Activated T-helper 2 cell treated with anti-CD3 and anti-CD28 coated beads, Interferon-gamma antibody, Interleukin-2, Interleukin-4, amounts not matched to agents 10 μg/mL and 5 μg/mL and 100 μg/mL, durations not matched to agents 14 hours and 24 hours and 36 hours (primary cell): ENCODE results near the gene POMP. TPM values are rescaled to one million over a fixed set of nuclear protein-coding genes. Genes with fewer than 3 reads are reported as not detected.
A peak's percentile ranks its signal among the peaks of the same experiment; 100 is the strongest.

Experiments
- DNase-seq: peaks from one replicate; pipeline ENCODE4 v3.0.0; 2021; ENCODE audit warnings: low spot score
- H3K27ac Mint-ChIP-seq: one replicate; pipeline ENCODE4 v1.8.0; 2021; ENCODE audit warnings: mixed read lengths
- H3K27me3 Mint-ChIP-seq: one replicate; pipeline ENCODE4 v1.8.0; 2021; ENCODE audit warnings: low read depth, mixed read lengths
- H3K36me3 Mint-ChIP-seq: one replicate; pipeline ENCODE4 v1.8.0; 2021; ENCODE audit warnings: low read depth, mixed read lengths
- H3K4me1 Mint-ChIP-seq: one replicate; pipeline ENCODE4 v1.8.0; 2021; ENCODE audit warnings: low read depth, mixed read lengths
- H3K4me3 Mint-ChIP-seq: one replicate; pipeline ENCODE4 v1.8.0; 2021; ENCODE audit warnings: low read depth, mild to moderate bottlenecking, moderate library complexity, mixed read lengths
- H3K9me3 Mint-ChIP-seq: one replicate; pipeline ENCODE4 v1.8.0; 2021; ENCODE audit warnings: mixed read lengths
- intact Hi-C: fragments of 100-400 bp; cut with micrococcal nuclease; formaldehyde crosslinking; loops from one replicate; pipeline ENCODE4 v1.15.1; 2023
- total RNA-seq: library from RNA; stranded (reverse); gene quantifications from 2 replicates; pipeline ENCODE4 v1.2.3, GENCODE V29; 2022

POMP gene
- total RNA-seq, 1 donor from 2014 or later: 149 TPM

DNA sequence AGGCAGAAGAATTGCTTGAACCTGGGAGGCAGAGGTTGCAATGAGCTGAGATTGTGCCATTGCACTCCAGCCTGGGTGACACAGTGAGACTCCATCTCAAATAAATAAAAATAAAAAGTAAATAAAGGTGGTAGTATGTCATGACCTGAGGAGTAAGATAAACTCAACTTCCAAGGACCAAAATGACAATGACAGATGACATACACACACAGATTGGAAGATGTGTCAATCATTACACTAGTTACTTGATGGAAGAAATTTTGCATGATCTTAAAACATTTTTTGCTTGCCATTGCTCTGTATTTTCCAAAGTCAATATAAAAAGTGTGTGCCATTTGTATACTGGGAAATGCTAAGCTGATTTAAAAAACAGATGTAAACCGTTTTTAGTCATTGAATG is 55.7 kb downstream of the POMP start:
- Mint-ChIP-seq H3K4me3 (no peak overlapping the region), H3K27me3 (no peaks in the 10 kb centered on the region), H3K9me3 (no peaks in the 10 kb centered on the region), H3K27ac (no peak overlapping the region), H3K36me3 (peaks cover 22% of the 10 kb centered on the region), H3K4me1 (peaks cover 26% of the 10 kb centered on the region)
- intact Hi-C loops: loop anchor here (5.0 kb wide), 1 partner anchor 577 kb away; the partner anchor contains the start of gene PAN3
- no peak for DNase-seq

DNA sequence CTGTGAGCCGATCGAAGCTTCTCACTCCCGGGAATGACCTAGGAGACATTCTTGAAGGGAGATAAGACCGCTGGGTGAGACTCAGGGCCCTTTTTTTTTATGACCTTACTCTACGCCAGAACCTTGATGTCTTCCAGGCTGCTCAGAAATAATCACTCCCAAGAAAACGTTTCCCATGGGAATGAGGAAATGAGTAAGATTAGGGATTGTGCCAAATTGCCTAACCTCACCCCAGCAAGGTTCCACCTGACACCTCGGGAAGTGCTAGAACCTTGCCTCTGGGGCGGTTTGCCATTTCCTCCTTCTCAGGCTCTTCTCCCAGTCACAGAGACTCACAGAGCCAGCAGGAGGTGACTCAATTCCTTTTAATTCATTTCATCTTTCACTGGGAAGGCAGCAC is 57.6 kb downstream of the POMP start:
- H3K4me3 Mint-ChIP-seq: no peak overlapping the region
- no peak for DNase-seq
- no peak overlapping the region for H3K27ac Mint-ChIP-seq
- intact Hi-C loops: loop anchor here (5.0 kb wide), 1 partner anchor 579 kb away; the partner anchor contains the start of gene PAN3
- H3K27me3 Mint-ChIP-seq: no peaks in the 10 kb centered on the region
- H3K9me3 Mint-ChIP-seq: no peaks in the 10 kb centered on the region
- peaks cover 17% of the 10 kb centered on the region for H3K36me3 Mint-ChIP-seq
- peaks cover 26% of the 10 kb centered on the region for H3K4me1 Mint-ChIP-seq

DNA sequence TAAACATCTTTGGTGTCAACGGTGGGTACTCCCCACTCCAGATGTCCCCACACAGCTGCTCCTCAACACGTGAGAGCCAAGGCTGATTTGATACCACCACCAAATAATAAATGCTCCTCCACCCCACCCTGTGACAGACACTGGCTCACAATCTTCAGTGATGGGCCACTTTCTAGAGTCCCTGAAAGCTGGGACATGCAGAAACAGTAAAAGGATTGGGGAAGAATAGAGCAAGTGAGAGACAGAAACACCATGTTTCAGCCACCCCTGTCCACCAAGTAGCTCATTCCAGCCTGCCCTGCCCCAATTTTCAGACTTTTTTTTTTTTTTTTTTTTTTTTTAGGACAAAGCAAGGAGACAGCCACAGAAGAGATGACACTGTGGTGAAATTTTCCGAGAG is 58.2 kb downstream of the POMP start:
- DNase-seq: no peak
- Mint-ChIP-seq H3K36me3 (peaks cover 17% of the 10 kb centered on the region), H3K27me3 (peaks cover 3% of the 10 kb centered on the region), H3K9me3 (no peaks in the 10 kb centered on the region), H3K4me1 (peaks cover 26% of the 10 kb centered on the region), H3K4me3 (peak overlapping the region; percentile 92), H3K27ac (no peak overlapping the region)
- intact Hi-C loops: loop anchor here (5.0 kb wide), 1 partner anchor 580 kb away; the partner anchor contains the start of gene PAN3

DNA sequence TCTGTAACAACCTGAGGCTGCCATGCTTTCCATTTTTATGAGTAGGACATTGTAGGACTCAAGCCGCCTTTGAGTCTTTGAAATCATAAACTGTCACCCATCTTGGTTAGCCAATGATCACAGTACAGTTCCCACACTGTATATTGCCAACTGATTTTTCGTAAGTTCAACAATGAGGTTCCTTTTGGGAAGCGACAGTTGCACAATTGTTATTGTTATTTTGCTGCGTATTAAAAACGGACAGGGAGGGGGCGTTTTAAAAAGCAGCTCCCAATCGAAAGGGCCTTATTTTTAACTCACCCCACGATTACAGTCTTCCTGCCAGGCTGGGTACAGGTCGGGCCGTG is 59.2 kb downstream of the POMP start:
- intact Hi-C loops: loop anchor here (2.0 to 5.0 kb wide), 2 partner anchors 59 to 581 kb away; partner anchors contain the start of genes PAN3 and POMP
- peaks cover 14% of the 10 kb centered on the region for H3K36me3 Mint-ChIP-seq
- no peak for DNase-seq
- H3K27me3 Mint-ChIP-seq: peaks cover 4% of the 10 kb centered on the region
- peak overlapping the region; percentile 60 for H3K27ac Mint-ChIP-seq
- H3K4me1 Mint-ChIP-seq: peaks cover 26% of the 10 kb centered on the region
- peak overlapping the region; percentile 92 for H3K4me3 Mint-ChIP-seq
- no peaks in the 10 kb centered on the region for H3K9me3 Mint-ChIP-seq

DNA sequence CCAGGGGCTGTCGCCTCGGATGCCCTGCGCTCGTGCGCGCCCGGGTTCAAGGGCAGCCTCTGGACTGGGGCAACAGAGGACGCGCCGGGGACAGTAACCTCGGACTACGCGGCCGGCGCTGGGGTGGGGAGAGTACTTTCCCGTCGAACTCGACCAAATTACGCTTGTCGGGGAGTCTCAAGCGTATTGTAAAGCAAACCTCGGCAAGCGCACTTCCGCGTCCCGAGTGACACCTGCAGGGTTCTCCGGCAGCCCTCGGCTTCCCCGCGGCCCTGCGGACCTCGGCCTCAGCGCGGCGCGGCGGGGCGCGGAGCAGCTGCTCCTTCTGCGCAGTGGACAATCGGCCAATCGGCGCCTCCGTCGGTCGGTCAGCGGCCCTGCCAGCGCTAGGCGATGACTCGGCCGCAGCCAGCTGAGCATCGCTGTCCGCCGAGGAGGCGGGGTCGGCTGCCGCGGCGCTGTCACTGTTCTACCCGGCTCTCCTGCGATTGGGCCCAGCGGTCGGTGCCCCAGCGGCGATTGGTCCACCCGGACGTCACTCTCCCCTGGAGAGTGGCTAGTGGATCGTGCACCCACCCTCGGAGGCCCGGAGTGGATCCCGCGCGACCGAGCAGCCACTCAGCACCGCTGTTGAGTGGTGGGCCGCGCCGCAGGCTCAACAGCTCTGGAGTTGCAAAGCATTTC is 59.8 kb downstream of the POMP start, which contains the start of gene SLC46A3:
Gene SLC46A3, minus strand, starts transcription at position 428 of the 684 bp plus-strand sequence. CDS start 972 bp downstream, outside the sequence.
- peak within 1 kb of the TSS; percentile 60 for H3K27ac Mint-ChIP-seq
- H3K4me3 Mint-ChIP-seq: peak within 1 kb of the TSS; percentile 92
- H3K27me3 Mint-ChIP-seq: peaks cover 4% of the 10 kb centered on the region
- no peaks in the 10 kb centered on the region for H3K9me3 Mint-ChIP-seq
- peak; percentile 95 for DNase-seq
- H3K4me1 Mint-ChIP-seq: peaks cover 26% of the 10 kb centered on the region
- intact Hi-C loops: loop anchor here (2.0 to 5.0 kb wide), 2 partner anchors 60 to 581 kb away; partner anchors contain the start of genes PAN3 and POMP
- peaks cover 10% of the 10 kb centered on the region for H3K36me3 Mint-ChIP-seq

DNA sequence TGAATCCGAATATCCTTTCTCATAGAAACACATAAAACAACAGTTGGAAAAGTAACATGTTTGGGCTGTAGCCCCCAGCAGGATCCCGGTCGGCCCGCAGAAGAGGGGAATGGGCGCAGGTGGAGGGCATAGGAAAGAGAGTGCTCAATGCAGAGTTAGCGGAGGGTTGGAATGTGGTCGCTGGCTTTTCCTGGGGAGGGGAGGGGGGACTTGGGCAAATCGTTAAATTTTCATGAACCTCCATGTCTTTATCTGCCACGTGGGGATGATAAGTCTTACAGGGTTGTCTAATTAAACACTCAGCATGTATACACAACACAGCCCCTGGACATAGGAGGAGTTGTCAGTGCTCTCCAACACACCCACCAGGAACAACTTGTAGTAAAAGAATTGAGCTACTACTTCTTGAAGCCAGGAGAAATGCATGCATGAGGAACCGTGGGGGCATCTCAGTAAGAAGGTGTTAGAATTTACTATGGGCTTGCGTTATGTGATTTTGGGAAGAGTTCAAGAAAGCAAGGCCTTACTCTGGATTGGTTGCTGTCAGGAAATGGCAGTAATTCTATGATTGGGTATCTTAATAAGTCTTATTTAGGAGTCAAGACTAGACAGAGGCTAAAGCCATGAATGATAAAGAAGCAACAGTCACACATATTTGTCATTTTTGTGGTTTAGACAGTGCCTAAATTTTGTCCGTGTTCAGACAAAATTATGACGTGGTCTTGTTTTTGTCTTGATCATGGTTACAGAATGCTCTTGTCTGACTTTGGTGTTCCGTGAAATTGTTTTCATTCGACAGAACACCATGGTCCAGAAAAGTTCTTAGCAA is 60.5 kb downstream of the POMP start:
- no peaks in the 10 kb centered on the region for H3K9me3 Mint-ChIP-seq
- peaks cover 4% of the 10 kb centered on the region for H3K27me3 Mint-ChIP-seq

DNA sequence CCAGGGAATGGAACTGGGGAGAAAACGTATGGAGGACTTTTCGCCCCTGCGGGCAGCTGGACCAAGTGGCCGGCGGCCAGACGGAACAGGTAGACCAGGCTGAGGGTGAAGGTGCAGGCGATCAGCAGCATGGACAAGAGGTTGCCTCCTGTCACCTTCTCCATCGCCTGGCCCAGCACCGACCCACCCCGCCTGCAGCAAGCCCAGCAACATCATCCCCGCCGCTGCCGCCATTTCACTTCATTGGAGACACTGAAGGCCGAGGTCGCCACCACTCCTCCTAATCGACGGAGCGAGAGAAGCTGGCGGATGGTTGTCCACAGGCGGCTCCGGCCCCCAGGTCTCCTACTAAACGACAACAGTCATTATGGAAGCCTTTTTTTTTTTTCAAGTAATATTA is 64.9 kb downstream of the POMP start:
- H3K4me1 Mint-ChIP-seq: peaks cover 6% of the 10 kb centered on the region
- intact Hi-C loops: no loop called here
- no peak for DNase-seq
- peaks cover 14% of the 10 kb centered on the region for H3K27me3 Mint-ChIP-seq
- no peaks in the 10 kb centered on the region for H3K9me3 Mint-ChIP-seq
- no peaks in the 10 kb centered on the region for H3K36me3 Mint-ChIP-seq
- no peak overlapping the region for H3K27ac Mint-ChIP-seq
- no peak overlapping the region for H3K4me3 Mint-ChIP-seq

More for the DNA sequence above, 60.5 kb downstream of the POMP start:
- peaks cover 26% of the 10 kb centered on the region for H3K4me1 Mint-ChIP-seq
- intact Hi-C loops: loop anchor here (2.0 to 5.0 kb wide), 2 partner anchors 61 to 582 kb away; partner anchors contain the start of genes PAN3 and POMP
- peak overlapping the region; percentile 92 for H3K4me3 Mint-ChIP-seq
- H3K36me3 Mint-ChIP-seq: peaks cover 10% of the 10 kb centered on the region
- H3K27ac Mint-ChIP-seq: peak overlapping the region; percentile 23
- no peak for DNase-seq

DNA sequence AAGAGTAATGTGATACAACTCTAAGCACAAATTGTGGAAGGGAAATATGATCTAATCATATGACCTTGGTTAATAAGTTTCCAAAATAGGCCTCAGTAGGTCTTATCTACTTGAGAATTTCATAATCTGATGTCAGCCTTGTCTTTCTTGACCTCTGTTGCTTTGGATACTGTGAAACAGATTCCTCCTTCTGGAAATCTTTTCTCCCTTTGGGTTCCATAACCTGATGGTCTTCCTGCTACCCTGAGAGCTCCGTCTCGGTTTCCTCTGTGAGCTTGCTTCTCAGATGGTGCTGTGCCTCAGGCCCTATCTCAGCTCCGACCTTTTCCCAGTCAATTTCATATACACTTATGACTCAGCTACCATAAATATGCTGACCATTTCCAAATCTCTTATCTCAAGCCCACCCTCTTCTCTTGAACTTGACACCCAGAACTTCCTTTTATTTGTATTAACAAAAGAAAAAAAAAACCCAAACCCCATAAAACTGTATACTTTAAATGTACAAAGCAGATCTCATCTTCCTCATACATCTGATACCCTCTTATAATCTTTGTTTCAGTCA is 66.2 kb downstream of the POMP start:
- no peaks in the 10 kb centered on the region for H3K4me1 Mint-ChIP-seq
- H3K27ac Mint-ChIP-seq: no peak overlapping the region
- no peak for DNase-seq
- no peak overlapping the region for H3K4me3 Mint-ChIP-seq
- intact Hi-C loops: no loop called here
- H3K27me3 Mint-ChIP-seq: peaks cover 18% of the 10 kb centered on the region
- H3K9me3 Mint-ChIP-seq: no peaks in the 10 kb centered on the region
- H3K36me3 Mint-ChIP-seq: no peaks in the 10 kb centered on the region

Other genes starting within 250 kb of the POMP start
- gene FLT1, start 164.0 kb upstream of the POMP start, total RNA-seq: 29.9 and 32.4 TPM in 2 replicates
- gene SLC46A3, start 59.8 kb downstream of the POMP start, total RNA-seq: 2.8 and 3.1 TPM in 2 replicates
- gene MTUS2, start 161.2 kb downstream of the POMP start, total RNA-seq: not detected in 2 replicates